Endometrium (tissue), 2 donors: ENCODE measurements around the gene CLPSL1.

Experiments
- FAIRE-seq: peaks from 2 replicates; lab custom pipeline; 2012; peaks lifted over from hg19 to GRCh38; lab: Jason Lieb, UNC
- donor health status: control.
- donor health status: control.

The CLPSL1 gene

GRCh38 chr6:35797837-35798526, 17.2 kb downstream of the CLPSL1 start:
- no peak for FAIRE-seq

- FAIRE-seq = no peak
These were observed 17.9 kb downstream of the CLPSL1 start for GRCh38 chr6:35798706-35799105.

DNA sequence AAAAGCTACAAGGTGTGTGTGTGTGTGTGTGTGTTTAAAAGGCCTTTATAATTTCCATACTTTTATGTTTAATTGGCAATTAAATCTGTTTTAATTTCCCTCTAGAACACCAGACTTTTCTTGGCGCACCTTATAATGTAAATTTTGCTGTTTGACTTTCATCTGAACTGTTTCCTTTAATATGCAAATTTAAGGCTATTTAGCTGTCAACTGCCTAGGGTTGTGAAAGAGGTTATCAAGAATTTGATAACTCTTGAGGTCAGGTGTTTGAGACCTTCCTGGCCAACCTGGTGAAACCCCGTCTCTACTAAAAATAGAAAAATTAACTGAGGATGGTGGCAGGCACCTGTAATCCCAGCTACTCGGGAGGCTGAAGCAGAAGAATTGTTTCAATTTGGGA, 20.3 kb downstream of the CLPSL1 start:
- FAIRE-seq = no peak

DNA sequence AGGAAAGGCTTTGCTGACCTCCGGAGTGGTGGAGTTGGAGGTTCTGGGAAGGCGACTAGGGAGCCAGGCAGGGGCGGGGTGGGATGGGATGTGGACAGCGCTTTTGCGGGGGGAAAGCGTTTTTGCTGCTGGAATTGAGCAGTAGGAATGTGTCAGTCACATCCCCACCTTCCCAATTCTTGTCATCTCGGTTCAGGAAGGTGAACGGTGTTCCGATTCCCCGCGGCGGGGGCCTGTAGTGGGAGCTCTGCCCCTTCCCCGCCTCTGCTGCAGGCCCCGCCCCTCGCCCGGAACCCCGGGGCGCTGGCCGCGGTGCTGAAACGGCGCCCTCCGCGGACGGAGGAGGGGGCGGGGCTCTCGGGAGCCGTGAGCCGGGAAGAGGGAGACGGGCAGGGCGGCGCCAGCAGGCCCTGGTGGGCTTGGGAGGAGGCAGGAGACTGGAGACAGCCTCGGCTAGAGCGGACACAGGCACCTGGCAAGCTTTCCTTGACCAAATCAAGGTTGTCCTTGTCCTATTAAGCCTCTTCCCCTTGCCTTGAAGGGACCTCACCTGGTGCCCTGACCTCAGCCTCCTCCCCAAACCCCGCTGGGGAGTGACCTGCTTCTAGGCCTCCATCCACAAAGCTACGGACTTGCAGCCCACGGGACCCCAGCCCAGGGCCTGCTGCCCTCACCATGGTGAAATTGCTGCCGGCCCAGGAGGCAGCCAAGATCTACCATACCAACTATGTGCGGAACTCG, 24.3 kb downstream of the CLPSL1 start, which contains the start of gene LHFPL5:
Gene LHFPL5 (plus strand): TSS at position 357 of the 741 bp plus-strand sequence. CDS start 319 bp downstream, at position 676.
- FAIRE-seq = no peak

- FAIRE-seq = no peak
These were observed 27.9 kb downstream of the CLPSL1 start for GRCh38 chr6:35808688-35809087.

GRCh38 chr6:35809809-35810208, 29.0 kb downstream of the CLPSL1 start:
- FAIRE-seq = no peak

DNA sequence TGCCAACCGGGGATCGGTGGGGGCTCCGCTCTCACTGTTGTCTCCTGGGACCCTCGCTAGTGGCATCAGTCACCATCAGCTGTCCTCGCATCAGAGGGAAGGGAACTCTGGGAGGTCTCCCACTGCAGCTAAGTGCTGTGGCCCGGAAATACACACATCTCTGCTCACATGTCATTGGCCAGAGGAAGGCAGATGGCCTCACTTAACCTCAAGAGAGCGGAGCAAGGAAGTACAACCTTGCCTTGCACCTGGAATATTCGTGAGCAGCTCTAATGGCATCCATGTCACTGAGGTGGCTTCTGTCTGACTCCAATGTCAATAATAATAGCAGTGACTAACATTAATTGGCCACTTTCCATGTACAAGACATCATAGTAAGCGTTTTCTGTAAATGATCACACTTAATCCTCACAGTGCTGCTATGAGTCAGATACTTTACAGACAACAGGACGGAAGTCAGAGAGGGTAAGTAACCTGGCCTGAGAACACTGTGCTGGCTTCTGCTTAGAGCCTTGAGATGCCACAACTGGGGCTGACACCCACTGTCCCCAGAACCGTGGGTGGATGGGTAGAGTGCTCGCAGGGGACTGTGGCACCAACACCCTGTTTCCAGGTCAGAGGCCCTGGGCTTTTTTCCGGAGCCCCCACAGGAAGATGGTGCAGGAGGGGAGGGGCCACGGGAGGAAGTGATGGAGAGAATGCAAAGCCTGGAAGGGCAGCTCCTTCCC, 30.3 kb downstream of the CLPSL1 start:
- FAIRE-seq = no peak

- no peak for FAIRE-seq
These were observed 30.8 kb downstream of the CLPSL1 start for GRCh38 chr6:35811699-35811995.

- no peak for FAIRE-seq
These were observed 36.7 kb downstream of the CLPSL1 start for GRCh38 chr6:35817515-35817914.

GRCh38 chr6:35823601-35824000, 42.8 kb downstream of the CLPSL1 start:
- FAIRE-seq = no peak

DNA sequence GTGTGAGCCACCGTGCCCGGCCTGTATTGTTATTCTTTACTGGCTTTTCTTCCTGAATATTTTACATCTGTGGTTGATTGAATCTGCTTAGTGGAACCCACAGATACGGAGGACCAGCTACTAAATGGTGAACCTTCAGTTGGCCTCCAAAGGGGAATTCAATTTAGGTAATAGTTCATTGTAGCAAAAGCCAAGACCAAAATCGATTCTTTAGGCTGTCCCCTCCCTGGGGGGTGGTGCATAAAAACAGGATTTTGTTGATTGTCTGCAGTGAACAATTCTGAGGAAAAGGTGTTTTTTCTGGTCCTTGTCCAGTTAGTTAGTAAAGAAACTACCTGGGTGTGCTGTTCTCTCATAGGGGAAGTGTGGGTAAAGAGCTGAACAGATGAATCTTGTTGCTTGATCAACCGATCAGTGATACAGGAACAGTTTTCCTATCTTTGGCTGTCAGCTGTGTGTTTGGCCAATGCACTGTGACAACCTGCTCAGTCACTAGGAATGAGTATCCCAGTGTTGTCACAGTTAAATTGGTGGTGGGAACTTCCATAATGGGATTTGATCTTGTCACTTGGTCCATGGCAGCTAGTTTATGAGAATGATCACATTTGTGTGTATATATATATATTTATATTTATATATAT, 43.9 kb downstream of the CLPSL1 start:
- FAIRE-seq = no peak

GRCh38 chr6:35829306-35829705, 48.5 kb downstream of the CLPSL1 start:
- no peak for FAIRE-seq

DNA sequence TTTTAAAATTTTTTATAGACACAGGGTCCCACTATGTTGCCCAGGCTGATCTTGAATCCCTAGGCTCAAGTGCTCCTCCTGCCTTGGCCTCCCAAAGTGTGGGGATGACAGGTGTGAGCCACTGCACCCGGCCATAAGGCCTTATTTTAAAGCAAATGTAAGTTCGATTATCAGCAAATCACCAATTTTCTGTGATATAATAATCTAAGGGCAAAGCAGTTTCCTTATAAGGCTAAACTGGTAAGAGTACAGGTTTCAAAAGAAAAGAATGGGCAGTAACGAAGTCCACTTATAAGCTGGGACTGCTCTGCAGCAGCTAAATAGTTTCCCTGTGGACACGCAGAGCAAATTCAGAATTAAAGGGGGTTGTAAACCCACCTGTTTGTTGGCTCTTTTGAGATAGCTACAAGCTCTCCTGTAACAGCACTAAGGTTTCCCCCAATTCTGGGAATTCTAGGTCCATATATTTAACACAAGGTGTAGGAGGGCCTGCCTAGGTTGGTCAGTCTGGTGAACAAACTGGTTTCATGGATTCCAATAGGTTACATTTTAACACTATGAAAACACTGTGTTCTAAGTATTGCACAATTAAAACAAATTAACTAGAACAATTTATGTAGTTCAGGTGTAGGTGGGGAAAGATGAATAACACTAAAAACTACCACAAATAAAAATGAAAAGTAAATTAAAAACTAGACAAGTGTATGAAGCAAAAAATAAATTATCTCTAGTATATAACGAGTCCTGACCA, 50.6 kb downstream of the CLPSL1 start:
- FAIRE-seq = no peak

GRCh38 chr6:35833536-35833935, 52.7 kb downstream of the CLPSL1 start:
- no peak for FAIRE-seq
